ENCODE measurements around the gene DGKZ.

Gene DGKZ

DNA sequence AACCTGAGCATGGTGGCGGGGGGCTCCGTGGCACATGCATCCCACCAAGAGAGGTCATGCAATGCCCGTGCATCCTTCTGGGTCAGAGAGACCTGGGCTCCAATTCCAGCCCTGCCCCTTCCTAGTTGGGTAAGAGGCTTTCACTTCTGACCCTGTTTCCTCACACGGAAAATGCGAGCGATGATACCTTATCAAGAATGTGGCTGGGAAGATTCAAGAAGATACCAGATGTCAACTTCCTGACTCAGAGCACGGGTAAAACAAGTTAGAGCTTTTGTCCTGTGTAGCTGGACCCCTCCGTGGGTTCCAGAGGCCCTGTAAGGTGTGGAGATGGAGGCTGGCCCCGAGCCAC, 8.7 kb upstream of the DGKZ start:
- no peaks in the 10 kb centered on the region for H3K4me1 ChIP-seq (ENCODE audit: insufficient read depth, low read length, severe bottlenecking)
- no peaks in the 10 kb centered on the region for H4K20me1 ChIP-seq (ENCODE audit: insufficient read depth, low read length)
- no peak for TF ChIP-seq EZH2 (IDR thresholded peaks at IDR 0.05; ENCODE audit: borderline replicate concordance, low read length)
- TF ChIP-seq, protein P1, sequence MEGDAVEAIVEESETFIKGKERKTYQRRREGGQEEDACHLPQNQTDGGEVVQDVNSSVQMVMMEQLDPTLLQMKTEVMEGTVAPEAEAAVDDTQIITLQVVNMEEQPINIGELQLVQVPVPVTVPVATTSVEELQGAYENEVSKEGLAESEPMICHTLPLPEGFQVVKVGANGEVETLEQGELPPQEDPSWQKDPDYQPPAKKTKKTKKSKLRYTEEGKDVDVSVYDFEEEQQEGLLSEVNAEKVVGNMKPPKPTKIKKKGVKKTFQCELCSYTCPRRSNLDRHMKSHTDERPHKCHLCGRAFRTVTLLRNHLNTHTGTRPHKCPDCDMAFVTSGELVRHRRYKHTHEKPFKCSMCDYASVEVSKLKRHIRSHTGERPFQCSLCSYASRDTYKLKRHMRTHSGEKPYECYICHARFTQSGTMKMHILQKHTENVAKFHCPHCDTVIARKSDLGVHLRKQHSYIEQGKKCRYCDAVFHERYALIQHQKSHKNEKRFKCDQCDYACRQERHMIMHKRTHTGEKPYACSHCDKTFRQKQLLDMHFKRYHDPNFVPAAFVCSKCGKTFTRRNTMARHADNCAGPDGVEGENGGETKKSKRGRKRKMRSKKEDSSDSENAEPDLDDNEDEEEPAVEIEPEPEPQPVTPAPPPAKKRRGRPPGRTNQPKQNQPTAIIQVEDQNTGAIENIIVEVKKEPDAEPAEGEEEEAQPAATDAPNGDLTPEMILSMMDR (IDR thresholded peaks at IDR 0.05; ENCODE audit: low read length) = no peak
- H3K9ac ChIP-seq (ENCODE audit: low read length) = no peak overlapping the region
- no peaks in the 10 kb centered on the region for H3K36me3 ChIP-seq (ENCODE audit: insufficient read depth, low read length)
- H3K27me3 ChIP-seq (ENCODE audit: insufficient read depth, low read length) = peaks cover 9% of the 10 kb centered on the region; the same call in 1 of the 2 replicates
- no peaks in the 10 kb centered on the region for H3K79me2 ChIP-seq (ENCODE audit: insufficient read depth, low read length)
- peak overlapping the region; percentile 28 for H3K4me3 ChIP-seq (ENCODE audit: low read depth, low read length, poor library complexity, severe bottlenecking)
- H3K27ac ChIP-seq (ENCODE audit: low read depth, low read length, poor library complexity, severe bottlenecking) = no peak overlapping the region
- H3K4me2 ChIP-seq (ENCODE audit: low read length) = peak overlapping the region; percentile 40
- H3K9me2 ChIP-seq (ENCODE audit: low read depth, low read length) = no peaks in the 10 kb centered on the region
- no peaks in the 10 kb centered on the region for H3F3A ChIP-seq (ENCODE audit: insufficient read depth, low read length)
- H2AFZ ChIP-seq (ENCODE audit: low read length) = no peak overlapping the region
- no peaks in the 10 kb centered on the region for H3K9me3 ChIP-seq (ENCODE audit: low read length)

DNA sequence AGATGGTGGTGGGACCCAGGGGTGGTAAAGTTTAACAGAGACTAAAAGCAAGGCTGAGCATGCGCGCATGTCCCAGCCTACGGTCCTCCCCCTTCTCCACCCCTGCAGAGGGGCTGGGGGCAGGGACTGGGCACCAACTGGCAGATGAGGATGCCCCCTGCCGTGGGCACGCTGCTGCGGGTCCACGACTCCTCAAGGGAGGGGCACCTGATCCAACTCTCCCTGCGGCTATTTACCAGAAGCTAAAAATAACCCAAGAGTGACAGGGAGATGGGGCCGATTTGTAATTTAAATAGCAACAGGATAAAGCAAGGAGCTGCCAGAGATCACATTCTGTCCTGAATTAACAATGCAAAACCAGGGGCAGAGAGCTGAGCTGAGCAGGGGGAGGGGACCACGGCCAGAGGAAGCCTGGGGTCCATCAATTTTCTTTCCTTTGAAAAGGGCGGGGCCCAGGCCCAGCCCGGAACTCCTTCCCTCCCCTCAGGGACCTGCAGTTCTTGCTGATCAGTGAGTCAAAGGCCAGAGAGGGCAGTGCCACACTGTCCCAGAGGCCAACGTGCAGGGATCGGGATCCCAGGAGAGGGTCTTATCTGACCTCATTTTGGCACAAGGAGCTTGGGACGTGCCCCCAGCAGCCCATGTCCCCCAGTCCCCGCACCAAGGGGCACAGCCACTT, 8.1 kb upstream of the DGKZ start:
- Histone ChIP-seq H3K4me2 (ENCODE audit: low read length) (peak overlapping the region; percentile 40), H3K9me2 (ENCODE audit: low read depth, low read length) (no peaks in the 10 kb centered on the region)

DNA sequence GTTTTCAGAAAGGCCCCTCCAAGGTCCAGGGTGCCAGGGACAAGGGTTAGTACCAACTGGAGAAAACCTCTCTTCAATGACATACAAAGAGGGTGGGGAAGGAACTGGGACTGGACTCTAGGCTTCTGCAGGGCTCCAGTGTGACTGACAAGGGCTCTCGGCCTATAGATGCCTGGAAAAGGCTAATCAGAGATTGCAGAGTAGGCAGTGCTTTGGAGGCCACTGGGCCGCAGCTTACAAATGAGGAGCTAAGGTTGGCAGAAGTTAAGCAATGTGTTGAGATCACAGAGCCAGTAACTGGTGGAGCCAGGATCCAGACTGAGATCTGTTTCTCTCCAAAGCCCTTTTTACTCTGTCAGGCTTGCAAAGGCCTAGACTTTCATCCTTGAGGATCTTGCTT, 7.4 kb upstream of the DGKZ start:
- H3K9ac ChIP-seq (ENCODE audit: low read length) = no peak overlapping the region
- no peaks in the 10 kb centered on the region for H3K4me1 ChIP-seq (ENCODE audit: insufficient read depth, low read length, severe bottlenecking)
- H3K79me2 ChIP-seq (ENCODE audit: insufficient read depth, low read length) = no peaks in the 10 kb centered on the region
- no peaks in the 10 kb centered on the region for H3K9me2 ChIP-seq (ENCODE audit: low read depth, low read length)
- H2AFZ ChIP-seq (ENCODE audit: low read length) = no peak overlapping the region
- H3K9me3 ChIP-seq (ENCODE audit: low read length) = no peaks in the 10 kb centered on the region
- no peak overlapping the region for H3K4me3 ChIP-seq (ENCODE audit: low read depth, low read length, poor library complexity, severe bottlenecking)
- peaks cover 4% of the 10 kb centered on the region; the same call in 1 of the 2 replicates for H3K27me3 ChIP-seq (ENCODE audit: insufficient read depth, low read length)
- no peak overlapping the region for H3K27ac ChIP-seq (ENCODE audit: low read depth, low read length, poor library complexity, severe bottlenecking)
- H3F3A ChIP-seq (ENCODE audit: insufficient read depth, low read length) = no peaks in the 10 kb centered on the region
- no peak overlapping the region for H3K4me2 ChIP-seq (ENCODE audit: low read length)
- TF ChIP-seq EZH2 (IDR thresholded peaks at IDR 0.05; ENCODE audit: borderline replicate concordance, low read length) = no peak
- TF ChIP-seq, protein P1 (IDR thresholded peaks at IDR 0.05; ENCODE audit: low read length) = no peak
- H4K20me1 ChIP-seq (ENCODE audit: insufficient read depth, low read length) = no peaks in the 10 kb centered on the region
- H3K36me3 ChIP-seq (ENCODE audit: insufficient read depth, low read length) = no peaks in the 10 kb centered on the region

More for the DNA sequence above, 8.1 kb upstream of the DGKZ start:
- H3K36me3 ChIP-seq (ENCODE audit: insufficient read depth, low read length) = no peaks in the 10 kb centered on the region
- H2AFZ ChIP-seq (ENCODE audit: low read length) = no peak overlapping the region
- no peaks in the 10 kb centered on the region for H3K79me2 ChIP-seq (ENCODE audit: insufficient read depth, low read length)
- no peak for TF ChIP-seq EZH2 (IDR thresholded peaks at IDR 0.05; ENCODE audit: borderline replicate concordance, low read length)
- TF ChIP-seq, protein P1 (IDR thresholded peaks at IDR 0.05; ENCODE audit: low read length) = no peak
- H3K9me3 ChIP-seq (ENCODE audit: low read length) = no peaks in the 10 kb centered on the region
- peak overlapping the region; percentile 28 for H3K4me3 ChIP-seq (ENCODE audit: low read depth, low read length, poor library complexity, severe bottlenecking)
- H3K4me1 ChIP-seq (ENCODE audit: insufficient read depth, low read length, severe bottlenecking) = no peaks in the 10 kb centered on the region
- H3K27ac ChIP-seq (ENCODE audit: low read depth, low read length, poor library complexity, severe bottlenecking) = no peak overlapping the region
- no peak overlapping the region for H3K9ac ChIP-seq (ENCODE audit: low read length)
- H3K27me3 ChIP-seq (ENCODE audit: insufficient read depth, low read length) = peaks cover 4% of the 10 kb centered on the region; the same call in 1 of the 2 replicates
- H3F3A ChIP-seq (ENCODE audit: insufficient read depth, low read length) = no peaks in the 10 kb centered on the region
- no peaks in the 10 kb centered on the region for H4K20me1 ChIP-seq (ENCODE audit: insufficient read depth, low read length)
